Fibroblast of gingiva (primary cell): ENCODE measurements around the gene ZMIZ1.

Experiments used
- DNase-seq: peaks from one replicate; pipeline ENCODE4 v3.0.0-alpha.2; 2011; ENCODE audit warnings: low read depth

ZMIZ1 gene

GRCh38 chr10:79066411-79067240 lies 2.1 kb upstream of the ZMIZ1 start:
- no peak for DNase-seq

- DNase-seq, result peak; percentile 86
These were observed 1.2 kb upstream of the ZMIZ1 start for GRCh38 chr10:79067241-79068202.

- no peak for DNase-seq
These were observed 584 bp upstream of the ZMIZ1 start for GRCh38 chr10:79068203-79068561.

- DNase-seq, result peak; percentile 52
These were observed 737 bp downstream of the ZMIZ1 start for GRCh38 chr10:79069325-79070080.

GRCh38 chr10:79070081-79070605 lies 1.4 kb downstream of the ZMIZ1 start:
- DNase-seq, result peak; percentile 58

- DNase-seq, result peak; percentile 99
These were observed 2.0 kb downstream of the ZMIZ1 start for GRCh38 chr10:79070606-79071395.

- no peak for DNase-seq
These were observed 2.7 kb downstream of the ZMIZ1 start for GRCh38 chr10:79071396-79071923.

GRCh38 chr10:79072041-79072441 lies 3.3 kb downstream of the ZMIZ1 start:
- no peak for DNase-seq

- DNase-seq, result no peak
These were observed 4.4 kb downstream of the ZMIZ1 start for GRCh38 chr10:79072994-79073645.

GRCh38 chr10:79073784-79074432 lies 5.1 kb downstream of the ZMIZ1 start:
- no peak for DNase-seq

GRCh38 chr10:79074732-79075131 lies 6.0 kb downstream of the ZMIZ1 start:
- DNase-seq, result no peak

GRCh38 chr10:79075418-79075817 lies 6.7 kb downstream of the ZMIZ1 start:
- DNase-seq, result no peak

- no peak for DNase-seq
These were observed 8.9 kb downstream of the ZMIZ1 start for GRCh38 chr10:79077488-79078173.

GRCh38 chr10:79078367-79079053 lies 9.7 kb downstream of the ZMIZ1 start:
- DNase-seq, result no peak

- DNase-seq, result no peak
These were observed 10.3 kb downstream of the ZMIZ1 start for GRCh38 chr10:79079054-79079397.

- peak; percentile 47 for DNase-seq
These were observed 11.0 kb downstream of the ZMIZ1 start for GRCh38 chr10:79079490-79080355.

- DNase-seq, result peak; percentile 91
These were observed 12.7 kb downstream of the ZMIZ1 start for GRCh38 chr10:79081353-79082034.
